Measurements from ENCODE around the gene KRT81.
"Not testable (repeated sequence)": the region's sequence is repeated elsewhere in the genome, so short reads cannot be mapped to it uniquely, and the experiment has no call there.

Gene KRT81

DNA sequence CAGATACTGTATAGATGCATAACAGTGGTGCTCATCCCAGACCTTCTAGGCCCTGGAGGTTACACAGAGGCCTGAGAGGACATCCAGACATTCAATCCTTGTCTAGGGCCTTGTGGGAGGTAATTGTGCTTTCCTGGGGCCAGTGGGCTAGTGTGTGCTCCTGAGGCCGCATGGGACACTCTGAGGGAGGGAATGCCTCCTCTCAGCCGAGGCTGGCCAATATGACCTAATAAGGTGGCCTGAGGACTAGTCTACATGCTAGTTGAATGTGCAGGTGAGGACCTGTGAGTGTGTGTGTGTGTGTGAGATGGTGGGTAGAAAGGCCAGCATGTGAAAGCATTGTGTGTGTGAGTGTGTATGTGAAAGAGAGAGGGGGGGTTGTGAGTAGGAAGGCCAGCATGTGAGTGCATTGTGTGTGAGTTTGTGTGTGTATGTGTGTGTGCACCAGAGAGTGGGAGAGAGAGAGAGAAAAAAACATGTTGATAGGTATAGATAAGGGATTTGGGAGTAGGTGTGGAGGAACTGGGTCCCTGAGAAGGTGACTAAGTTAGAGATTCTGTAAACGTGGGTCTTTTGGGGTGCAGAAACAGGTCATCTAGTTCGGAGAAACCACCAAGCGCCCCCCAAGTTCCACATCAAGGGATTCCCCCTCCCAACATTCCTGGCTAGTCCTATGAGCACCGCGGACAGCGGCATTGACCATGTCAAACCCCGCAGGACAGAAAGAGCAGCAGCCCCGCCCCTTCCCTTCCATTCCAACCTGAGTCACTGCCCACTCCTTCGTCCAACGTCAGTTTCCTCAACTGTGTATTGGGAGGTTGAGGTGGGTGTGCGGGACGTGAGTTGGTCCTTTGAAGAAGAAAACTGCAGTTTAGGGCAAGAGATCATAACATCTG, 9.7 kb upstream of the KRT81 start:
- TF ChIP-seq, protein P1, sequence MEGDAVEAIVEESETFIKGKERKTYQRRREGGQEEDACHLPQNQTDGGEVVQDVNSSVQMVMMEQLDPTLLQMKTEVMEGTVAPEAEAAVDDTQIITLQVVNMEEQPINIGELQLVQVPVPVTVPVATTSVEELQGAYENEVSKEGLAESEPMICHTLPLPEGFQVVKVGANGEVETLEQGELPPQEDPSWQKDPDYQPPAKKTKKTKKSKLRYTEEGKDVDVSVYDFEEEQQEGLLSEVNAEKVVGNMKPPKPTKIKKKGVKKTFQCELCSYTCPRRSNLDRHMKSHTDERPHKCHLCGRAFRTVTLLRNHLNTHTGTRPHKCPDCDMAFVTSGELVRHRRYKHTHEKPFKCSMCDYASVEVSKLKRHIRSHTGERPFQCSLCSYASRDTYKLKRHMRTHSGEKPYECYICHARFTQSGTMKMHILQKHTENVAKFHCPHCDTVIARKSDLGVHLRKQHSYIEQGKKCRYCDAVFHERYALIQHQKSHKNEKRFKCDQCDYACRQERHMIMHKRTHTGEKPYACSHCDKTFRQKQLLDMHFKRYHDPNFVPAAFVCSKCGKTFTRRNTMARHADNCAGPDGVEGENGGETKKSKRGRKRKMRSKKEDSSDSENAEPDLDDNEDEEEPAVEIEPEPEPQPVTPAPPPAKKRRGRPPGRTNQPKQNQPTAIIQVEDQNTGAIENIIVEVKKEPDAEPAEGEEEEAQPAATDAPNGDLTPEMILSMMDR (IDR thresholded peaks at IDR 0.05; ENCODE audit: low read depth, low read length, missing control alignments), result no peak
- no peak overlapping the region for H3K4me3 ChIP-seq (replicated peaks; ENCODE audit: low read depth, low read length)
- no peak for DNase-seq (ENCODE audit: extremely low read depth, low read depth)

- TF ChIP-seq, protein P1 (IDR thresholded peaks at IDR 0.05; ENCODE audit: low read depth, low read length, missing control alignments), result no peak
- H3K4me3 ChIP-seq (replicated peaks; ENCODE audit: low read depth, low read length), result no peak overlapping the region
- DNase-seq (ENCODE audit: extremely low read depth, low read depth), result no peak
Observed at GRCh38 chr12:52298677-52299190, 7.4 kb upstream of the KRT81 start.

DNA sequence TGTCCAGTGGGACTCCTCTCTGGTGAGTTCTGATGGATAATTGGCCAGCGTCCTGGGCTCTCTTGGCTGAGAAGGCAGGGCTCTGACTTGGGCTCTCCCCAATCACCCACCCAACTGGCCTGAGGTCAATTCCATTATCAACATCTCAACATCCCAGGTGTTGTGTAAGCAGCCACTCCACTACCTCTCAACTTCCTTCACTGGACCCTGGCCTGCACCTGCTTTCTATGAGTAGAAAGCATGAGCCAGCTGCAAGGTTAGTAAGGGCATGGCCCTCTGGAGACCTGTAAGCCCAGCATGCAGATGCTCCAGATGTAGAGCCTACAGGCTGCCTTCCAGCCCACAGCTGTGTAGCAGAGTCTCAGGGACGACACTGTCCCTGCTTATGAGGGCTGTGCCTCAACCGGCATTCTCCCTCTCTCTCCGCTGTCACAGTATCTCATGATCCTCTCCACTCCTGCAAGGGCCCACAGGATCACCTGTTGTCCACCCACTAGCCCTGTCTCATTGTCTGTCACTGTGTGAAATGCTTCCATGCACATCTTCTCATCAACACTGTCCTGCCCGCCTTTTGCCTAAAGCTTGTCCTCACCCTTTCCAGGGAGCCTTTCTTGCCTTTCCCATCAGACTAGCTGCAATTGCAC, 5.4 kb upstream of the KRT81 start:
- TF ChIP-seq, protein P1 (IDR thresholded peaks at IDR 0.05; ENCODE audit: low read depth, low read length, missing control alignments), result no peak
- DNase-seq (ENCODE audit: extremely low read depth, low read depth), result no peak
- no peak overlapping the region for H3K4me3 ChIP-seq (replicated peaks; ENCODE audit: low read depth, low read length)

- no peak overlapping the region for H3K4me3 ChIP-seq (replicated peaks; ENCODE audit: low read depth, low read length)
- no peak for DNase-seq (ENCODE audit: extremely low read depth, low read depth)
- TF ChIP-seq, protein P1 (IDR thresholded peaks at IDR 0.05; ENCODE audit: low read depth, low read length, missing control alignments), result no peak
Observed at GRCh38 chr12:52295663-52296062, 4.3 kb upstream of the KRT81 start.

GRCh38 chr12:52294803-52295202, 3.5 kb upstream of the KRT81 start:
- H3K4me3 ChIP-seq (replicated peaks; ENCODE audit: low read depth, low read length), result no peak overlapping the region
- DNase-seq (ENCODE audit: extremely low read depth, low read depth), result no peak
- TF ChIP-seq, protein P1 (IDR thresholded peaks at IDR 0.05; ENCODE audit: low read depth, low read length, missing control alignments), result no peak

DNA sequence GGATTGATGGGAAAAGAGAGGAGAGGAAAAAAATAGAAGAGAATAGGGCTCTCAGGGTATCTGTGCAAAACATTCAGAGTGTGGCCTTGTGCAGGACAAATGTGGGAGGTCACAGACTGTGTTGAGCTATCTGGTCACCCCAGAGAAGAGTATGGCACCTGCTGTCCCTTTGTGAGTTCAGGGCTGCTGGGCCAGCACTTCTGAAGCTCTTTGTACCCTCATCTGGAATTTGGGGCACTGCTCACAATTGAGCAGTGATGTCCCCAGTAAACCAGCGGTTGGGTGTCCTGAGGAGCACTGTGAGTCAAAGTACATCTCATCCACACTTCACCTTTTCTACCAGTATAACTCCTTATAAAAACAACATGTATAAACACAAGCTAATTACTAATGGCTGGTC, 2.6 kb upstream of the KRT81 start:
- DNase-seq (ENCODE audit: extremely low read depth, low read depth), result no peak

GRCh38 chr12:52290483-52291134, 725 bp downstream of the KRT81 start:
- not testable (repeated sequence) for H3K4me3 ChIP-seq (replicated peaks; ENCODE audit: low read depth, low read length); DNase-seq (ENCODE audit: extremely low read depth, low read depth)

More for the DNA sequence above, 2.6 kb upstream of the KRT81 start:
- TF ChIP-seq, protein P1 (IDR thresholded peaks at IDR 0.05; ENCODE audit: low read depth, low read length, missing control alignments), result no peak
- no peak overlapping the region for H3K4me3 ChIP-seq (replicated peaks; ENCODE audit: low read depth, low read length)

DNA sequence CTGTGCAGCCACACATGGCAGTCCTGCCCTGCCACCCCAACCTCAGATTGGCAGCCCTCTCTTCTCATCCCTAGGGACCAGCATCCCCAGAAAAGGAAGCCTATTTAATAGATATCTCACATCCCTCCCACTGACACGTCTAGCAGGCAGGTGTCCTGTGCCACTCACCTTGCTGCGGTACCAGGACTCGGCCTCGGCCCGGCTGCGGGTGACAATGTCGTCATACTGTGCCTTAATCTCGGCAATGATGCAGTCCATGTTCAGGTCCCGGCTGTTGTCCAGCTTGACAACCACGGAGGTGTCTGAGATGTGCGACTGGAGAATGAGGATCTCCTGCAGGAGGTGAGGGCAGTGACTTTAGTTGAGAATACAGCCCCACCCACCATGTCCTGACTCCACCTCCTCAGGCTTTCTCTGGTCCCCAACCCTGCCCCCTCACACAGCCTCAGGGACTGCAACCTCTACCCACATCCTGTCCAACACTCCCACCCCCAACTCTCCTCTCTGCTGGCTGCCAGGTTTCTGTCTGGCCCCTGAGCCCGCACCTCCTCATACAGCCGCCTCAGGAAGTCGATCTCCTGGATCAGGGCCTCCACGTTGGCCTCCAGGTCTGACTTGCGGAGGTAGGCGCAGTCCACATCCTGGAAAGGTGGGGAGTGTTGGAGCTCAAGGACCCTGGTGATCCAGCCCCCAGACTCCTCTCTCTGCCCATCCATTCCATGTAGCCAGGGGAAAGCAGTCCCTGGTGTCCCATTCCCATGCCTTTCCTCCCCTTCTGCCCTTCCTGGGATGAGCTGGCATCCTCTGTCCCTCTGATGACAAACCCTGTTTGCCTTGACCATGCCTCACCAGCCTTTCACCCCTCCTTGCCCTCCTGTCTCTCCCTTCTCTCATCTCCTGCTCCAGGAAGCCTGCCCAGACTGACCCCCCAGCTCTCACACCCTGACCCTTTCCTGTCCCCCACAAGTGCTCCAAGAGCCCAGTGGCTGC, 3.2 kb downstream of the KRT81 start:
- not testable (repeated sequence) for DNase-seq (ENCODE audit: extremely low read depth, low read depth); H3K4me3 ChIP-seq (replicated peaks; ENCODE audit: low read depth, low read length)
